ENCODE data around the gene KRT79.

GRCh38 chr12:52828591-52829021 is 5.5 kb downstream of the KRT79 start:
- no peak for TF ChIP-seq CTCF (conservative IDR thresholded peaks at IDR 0.05 in 1 of 2, IDR thresholded peaks at IDR 0.05 in 1 of 2; ENCODE audit: extremely low read depth in 1 of 2, insufficient read depth in 1 of 2, low read depth in 1 of 2, low read length in 2 of 2)
- TF ChIP-seq EZH2 (IDR thresholded peaks at IDR 0.05; ENCODE audit: borderline replicate concordance, low read length), result no peak

Measured in mammary epithelial cell (primary cell).